ENCODE measurements around the gene PNPLA4. TPM values are rescaled to one million over a fixed set of nuclear protein-coding genes. Genes with fewer than 3 reads are reported as not detected.

PNPLA4 gene
- total RNA-seq, 1 donor from 2014 or later, result 18.9 TPM

GRCh38 chrX:7872042-7872441 is 55.2 kb downstream of the PNPLA4 start:
- no peak for DNase-seq (ENCODE audit: low spot score)

GRCh38 chrX:7852166-7852565 is 75.0 kb downstream of the PNPLA4 start:
- no peak for DNase-seq (ENCODE audit: low spot score)

Other genes starting within 250 kb of the PNPLA4 start
- not detected for gene VCX, start 84.2 kb downstream of the PNPLA4 start, total RNA-seq
- not detected for gene VCX2, start 243.9 kb upstream of the PNPLA4 start, total RNA-seq

Measured in mucosa of gallbladder (tissue), 1 donor.